ENCODE results near the gene NTM. TPM values are rescaled to one million over a fixed set of nuclear protein-coding genes. Genes with fewer than 3 reads are reported as not detected.

Gene NTM
- total and polyA plus RNA-seq, 10 donors: 0.13 to 1.6 (median 0.67) TPM

GRCh38 chr11:131896978-131897615 is 526.7 kb downstream of the NTM start:
- H3K4me3 ChIP-seq: no peak overlapping the region
- no peaks in the 10 kb centered on the region for H3K9me3 ChIP-seq
- 90 to 94% (median 91%) methylated on average over 8 of the region's 8 CpGs for whole genome bisulfite sequencing, 5 donors
- no peaks in the 10 kb centered on the region for H3K4me1 ChIP-seq
- H3K27ac ChIP-seq: no peak overlapping the region
- intact Hi-C loops (cut with DNase I; ENCODE audit: low total_unique reads): no loop called here
- TF ChIP-seq POLR2A (IDR thresholded peaks at IDR 0.05): no peak
- no peak for TF ChIP-seq CTCF (IDR thresholded peaks at IDR 0.05 in 8 of 11, conservative IDR thresholded peaks at IDR 0.05 in 3 of 11)
- TF ChIP-seq POLR2AphosphoS5 (IDR thresholded peaks at IDR 0.05): no peak
- no peaks in the 10 kb centered on the region for H3K27me3 ChIP-seq (replicated peaks in 1 of 7)
- no peaks in the 10 kb centered on the region for H3K36me3 ChIP-seq
- no peak for DNase-seq

DNA sequence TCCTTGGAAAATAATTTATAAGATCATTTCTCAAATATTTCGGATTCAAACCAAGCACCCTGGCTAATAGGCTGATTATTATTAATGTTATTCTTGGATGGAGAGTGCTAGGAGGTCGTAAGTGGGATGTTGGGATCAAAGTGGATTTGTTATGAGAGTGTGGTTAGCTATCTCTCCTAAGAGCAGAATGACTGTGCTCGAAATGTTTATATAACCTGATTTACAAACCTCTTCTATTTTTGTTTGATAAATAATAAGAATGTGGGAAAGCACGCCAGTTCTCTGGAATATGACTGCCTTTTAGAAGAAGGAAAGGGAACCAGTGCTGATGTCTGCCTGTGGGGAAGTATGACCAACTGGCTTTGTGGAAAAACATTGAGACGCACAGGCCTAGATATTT is 527.5 kb downstream of the NTM start:
- WGBS, 5 donors: 53 to 76% (median 74%) methylated on average over 5 of the region's 5 CpGs
- no peak for TF ChIP-seq POLR2A (IDR thresholded peaks at IDR 0.05)
- no peak for TF ChIP-seq POLR2AphosphoS5 (IDR thresholded peaks at IDR 0.05)
- TF ChIP-seq CTCF (IDR thresholded peaks at IDR 0.05 in 8 of 11, conservative IDR thresholded peaks at IDR 0.05 in 3 of 11): no peak

DNA sequence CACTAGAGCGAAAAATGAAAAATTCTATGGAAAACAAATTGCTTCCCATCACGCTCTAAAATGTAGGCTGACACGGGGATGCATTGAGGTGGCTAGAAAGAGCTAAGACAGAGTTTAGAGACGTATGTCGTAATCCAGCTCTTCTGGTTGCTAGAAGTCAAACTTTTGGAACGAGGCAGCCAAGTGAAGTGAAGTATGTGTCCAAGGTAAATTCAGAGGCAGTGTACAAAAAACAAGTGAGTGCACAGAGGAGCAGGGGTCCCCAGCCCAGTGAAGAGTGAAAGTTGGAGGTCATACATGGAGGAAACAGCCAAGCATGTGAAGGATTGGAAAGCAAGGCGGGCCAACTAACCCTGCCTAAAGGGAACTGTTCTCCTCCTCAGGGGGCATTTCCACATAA is 528.5 kb downstream of the NTM start:
- H3K36me3 ChIP-seq: no peaks in the 10 kb centered on the region
- peaks cover 0 to 5% (median 0%) of the 10 kb centered on the region in 7 donors for H3K27me3 ChIP-seq (replicated peaks in 1 of 7)
- no peaks in the 10 kb centered on the region for H3K9me3 ChIP-seq
- H3K4me1 ChIP-seq: no peaks in the 10 kb centered on the region
- no peak overlapping the region for H3K4me3 ChIP-seq
- TF ChIP-seq POLR2A (IDR thresholded peaks at IDR 0.05): no peak
- no peak overlapping the region for H3K27ac ChIP-seq
- 85 to 89% (median 86%) methylated on average over 7 of the region's 7 CpGs for WGBS, 5 donors
- intact Hi-C loops (cut with DNase I; ENCODE audit: low total_unique reads): no loop called here
- DNase-seq: no peak

More for the DNA sequence above, 527.5 kb downstream of the NTM start:
- H3K27ac ChIP-seq: no peak overlapping the region
- no peaks in the 10 kb centered on the region for H3K36me3 ChIP-seq
- H3K4me1 ChIP-seq: no peaks in the 10 kb centered on the region
- H3K4me3 ChIP-seq: no peak overlapping the region
- DNase-seq: no peak
- H3K27me3 ChIP-seq (replicated peaks in 1 of 7): peaks cover 0 to 5% (median 0%) of the 10 kb centered on the region in 7 donors
- no peaks in the 10 kb centered on the region for H3K9me3 ChIP-seq
- intact Hi-C loops (cut with DNase I; ENCODE audit: low total_unique reads): no loop called here

DNA sequence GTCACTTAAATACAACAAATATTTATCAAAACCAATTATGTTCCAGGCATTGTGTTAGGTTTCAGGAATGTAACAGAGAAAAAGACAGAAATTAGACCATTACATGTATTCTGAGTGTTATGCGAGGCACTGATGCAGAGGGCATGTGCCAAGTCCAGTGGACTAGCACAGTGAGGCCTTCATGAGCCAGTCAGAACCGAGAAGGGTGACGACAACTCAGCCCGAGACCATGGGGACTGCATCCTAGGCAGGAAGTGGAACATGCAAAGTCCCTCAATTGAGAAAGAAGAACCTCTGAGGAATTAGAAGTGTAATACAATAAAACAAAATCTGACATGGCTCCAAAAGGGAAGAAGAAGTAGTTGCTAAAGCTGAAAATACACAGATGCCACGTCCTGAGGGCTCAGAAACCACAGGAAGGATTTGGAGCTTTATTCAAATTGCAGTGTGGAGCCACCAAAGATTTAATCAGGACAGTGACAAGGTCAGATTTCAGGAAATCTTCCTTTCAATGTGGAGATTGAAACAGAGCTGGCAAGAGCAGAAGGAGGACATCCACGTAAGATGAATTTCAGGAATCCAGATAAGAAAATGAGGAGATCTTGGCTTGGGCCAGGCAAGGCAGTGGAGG is 529.6 kb downstream of the NTM start:
- DNase-seq: no peak
- H3K27ac ChIP-seq: no peak overlapping the region
- H3K4me1 ChIP-seq: no peaks in the 10 kb centered on the region
- intact Hi-C loops (cut with DNase I; ENCODE audit: low total_unique reads): no loop called here
- H3K36me3 ChIP-seq: no peaks in the 10 kb centered on the region
- H3K9me3 ChIP-seq: no peaks in the 10 kb centered on the region
- no peak overlapping the region for H3K4me3 ChIP-seq
- WGBS, 5 donors: 26 to 41% (median 32%) methylated on average over 6 of the region's 6 CpGs
- peaks cover 0 to 5% (median 0%) of the 10 kb centered on the region in 7 donors for H3K27me3 ChIP-seq (replicated peaks in 1 of 7)
- TF ChIP-seq POLR2AphosphoS5 (IDR thresholded peaks at IDR 0.05) (no peak), POLR2A (IDR thresholded peaks at IDR 0.05) (no peak), CTCF (IDR thresholded peaks at IDR 0.05 in 8 of 11, conservative IDR thresholded peaks at IDR 0.05 in 3 of 11) (no peak)

Measured in spleen (tissue), 11 donors.